Neural cell (in vitro differentiated cells): ENCODE data around the gene CMC1. TPM values are rescaled to one million over a fixed set of nuclear protein-coding genes. Genes with fewer than 3 reads are reported as not detected.

Experiments used
- H2AFZ ChIP-seq: fragments of 200-600, 300-800 bp; sonication (generic), shearing (Covaris generic); 2 replicates; pipeline ENCODE4 v1.6.0; 2014; ENCODE audit warnings: low read depth, mild to moderate bottlenecking, antibody characterized with exemption, low read length, moderate library complexity
- H3F3A ChIP-seq: fragments of 200-600 bp; shearing (Covaris generic); 2 replicates; pipeline ENCODE4 v1.6.1; 2016; ENCODE audit warnings: mild to moderate bottlenecking, moderate library complexity, mixed read lengths, antibody characterized with exemption, low read length; ENCODE audit not compliant: insufficient read depth, poor library complexity, severe bottlenecking
- H3K27ac ChIP-seq: fragments of 200-600, 300-800 bp; sonication (generic), shearing (Covaris generic); 2 replicates; pipeline ENCODE4 v1.5.1; 2014; ENCODE audit warnings: mild to moderate bottlenecking, low read length, moderate library complexity
- H3K27me3 ChIP-seq: fragments of 300-800, 200-600 bp; sonication (generic), shearing (Covaris generic); 2 replicates; pipeline ENCODE4 v1.6.0; 2014; ENCODE audit warnings: mild to moderate bottlenecking, low read depth, low read length, moderate library complexity; ENCODE audit not compliant: insufficient read depth
- H3K36me3 ChIP-seq: fragments of 300-800, 200-600 bp; sonication (generic), shearing (Covaris generic); 2 replicates; pipeline ENCODE4 v1.5.1; 2014; ENCODE audit warnings: mild to moderate bottlenecking, antibody characterized with exemption, low read length, moderate library complexity; ENCODE audit not compliant: insufficient read depth
- H3K4me2 ChIP-seq: fragments of 300-800, 200-600 bp; sonication (generic), shearing (Covaris generic); 2 replicates; pipeline ENCODE4 v1.6.0; 2014; ENCODE audit warnings: mild to moderate bottlenecking, low read length
- H3K4me3 ChIP-seq: fragments of 300-800, 200-600 bp; sonication (generic), shearing (Covaris generic); 2 replicates; pipeline ENCODE4 v1.5.1; 2014; ENCODE audit warnings: mild to moderate bottlenecking, low read length, moderate library complexity
- H3K79me2 ChIP-seq: fragments of 200-600 bp; shearing (Covaris generic); replicated peaks from 2 replicates; pipeline ENCODE4 v1.6.0; 2014; ENCODE audit warnings: mild to moderate bottlenecking, low read length, moderate library complexity; ENCODE audit not compliant: insufficient read depth
- H3K9ac ChIP-seq: fragments of 300-800, 200-600 bp; sonication (generic), shearing (Covaris generic); 2 replicates; pipeline ENCODE4 v1.6.1; 2016; ENCODE audit warnings: mild to moderate bottlenecking, low read length, mixed read lengths
- H3K9me2 ChIP-seq: fragments of 200-600 bp; shearing (Covaris generic); 2 replicates; pipeline ENCODE4 v1.6.1; 2016; ENCODE audit warnings: mild to moderate bottlenecking, low read length, mixed read lengths; ENCODE audit not compliant: insufficient read depth
- H3K9me3 ChIP-seq: fragments of 200-600, 300-800 bp; sonication (generic), shearing (Covaris generic); 2 replicates; pipeline ENCODE4 v1.6.1; 2016; ENCODE audit warnings: mild to moderate bottlenecking, mixed run types, low read length, moderate library complexity, mixed read lengths
- H4K20me1 ChIP-seq: fragments of 200-600 bp; shearing (Covaris generic); 2 replicates; pipeline ENCODE4 v1.6.1; 2016; ENCODE audit warnings: mild to moderate bottlenecking, mixed run types; ENCODE audit not compliant: insufficient read depth
- CTCF ChIP-seq: fragments of 450-650 bp; IDR thresholded peaks from 2 replicates; pipeline ENCODE4 v1.5.1; 2014; ENCODE audit warnings: antibody characterized with exemption, mild to moderate bottlenecking, moderate library complexity; ENCODE audit not compliant: poor library complexity, severe bottlenecking
- EP300 ChIP-seq: fragments of 450-650 bp; conservative IDR thresholded peaks from 2 replicates; pipeline ENCODE4 v1.6.1; 2014; ENCODE audit warnings: antibody characterized with exemption, mild to moderate bottlenecking, moderate library complexity; ENCODE audit not compliant: poor library complexity, severe bottlenecking
- EZH2 ChIP-seq: fragments of 200-600, 300-800 bp; shearing (Covaris generic), sonication (generic); IDR thresholded peaks from 2 replicates; pipeline ENCODE4 v1.6.1; 2014; ENCODE audit warnings: antibody characterized with exemption, low read length, borderline replicate concordance, mild to moderate bottlenecking; ENCODE audit not compliant: insufficient read depth, poor library complexity, severe bottlenecking
- MXI1 ChIP-seq: fragments of 450-650 bp; conservative IDR thresholded peaks from 2 replicates; pipeline ENCODE4 v1.6.1; 2014; ENCODE audit warnings: antibody characterized with exemption, mild to moderate bottlenecking; ENCODE audit not compliant: poor library complexity, severe bottlenecking
- POLR2AphosphoS5 ChIP-seq: IDR thresholded peaks from 2 replicates; pipeline ENCODE4 v1.6.1; 2012
- RAD21 ChIP-seq: fragments of 450-650 bp; conservative IDR thresholded peaks from 2 replicates; pipeline ENCODE4 v1.6.1; 2014; ENCODE audit warnings: antibody characterized with exemption, mild to moderate bottlenecking, moderate library complexity
- REST ChIP-seq: IDR thresholded peaks from 2 replicates; pipeline ENCODE4 v1.6.1; 2012; ENCODE audit warnings: borderline replicate concordance
- SMC3 ChIP-seq: fragments of 450-650 bp; conservative IDR thresholded peaks from 2 replicates; pipeline ENCODE4 v1.6.1; 2014; ENCODE audit warnings: antibody characterized with exemption, mild to moderate bottlenecking, moderate library complexity; ENCODE audit not compliant: poor library complexity
- TAF1 ChIP-seq: IDR thresholded peaks from 2 replicates; pipeline ENCODE4 v1.6.1; 2012; ENCODE audit warnings: low read depth
- polyA plus RNA-seq: library from polyadenylated mRNA; depleted of rRNA; stranded (reverse); fragments of >200 nt; gene quantifications from 2 replicates; pipeline ENCODE4 v1.2.3, GENCODE V29; 2014

CMC1 gene
- polyA plus RNA-seq, 1 donor from 2014 or later, result 8.7 TPM

- no peaks in the 10 kb centered on the region for H3K79me2 ChIP-seq
- TF ChIP-seq TAF1 (no peak), MXI1 (no peak), POLR2AphosphoS5 (no peak), SMC3 (no peak), EP300 (no peak), REST (no peak), CTCF (no peak), RAD21 (no peak), EZH2 (no peak)
- H3K9ac ChIP-seq, result no peak overlapping the region
- no peak overlapping the region for H3K4me3 ChIP-seq
- H4K20me1 ChIP-seq, result no peaks in the 10 kb centered on the region
- H2AFZ ChIP-seq, result no peak overlapping the region
- H3F3A ChIP-seq, result no peaks in the 10 kb centered on the region
- H3K9me3 ChIP-seq, result no peaks in the 10 kb centered on the region
- no peaks in the 10 kb centered on the region for H3K36me3 ChIP-seq
- no peak overlapping the region for H3K27ac ChIP-seq
- no peaks in the 10 kb centered on the region for H3K9me2 ChIP-seq
- H3K27me3 ChIP-seq, result no peaks in the 10 kb centered on the region
- no peak overlapping the region for H3K4me2 ChIP-seq
These were observed 93.8 kb downstream of the CMC1 start for GRCh38 chr3:28335246-28335645.

- no peaks in the 10 kb centered on the region for H3K27me3 ChIP-seq
- H3K36me3 ChIP-seq, result no peaks in the 10 kb centered on the region
- no peaks in the 10 kb centered on the region for H3K79me2 ChIP-seq
- no peak overlapping the region for H3K4me2 ChIP-seq
- no peak overlapping the region for H3K4me3 ChIP-seq
- no peak overlapping the region for H2AFZ ChIP-seq
- no peak overlapping the region for H3K9ac ChIP-seq
- H4K20me1 ChIP-seq, result no peaks in the 10 kb centered on the region
- no peak for TF ChIP-seq EZH2
- TF ChIP-seq TAF1, result no peak
- TF ChIP-seq EP300, result no peak
- TF ChIP-seq CTCF, result no peak
- no peak for TF ChIP-seq MXI1
- no peak for TF ChIP-seq SMC3
- no peak for TF ChIP-seq REST
- TF ChIP-seq RAD21, result no peak
- no peaks in the 10 kb centered on the region for H3K9me2 ChIP-seq
- H3K27ac ChIP-seq, result no peak overlapping the region
- no peaks in the 10 kb centered on the region for H3F3A ChIP-seq
- H3K9me3 ChIP-seq, result no peaks in the 10 kb centered on the region
These were observed 95.8 kb downstream of the CMC1 start for GRCh38 chr3:28337230-28337629.
